22Rv1 (cell line): ENCODE results near the gene LDLRAD4.

Experiments
- ZFX ChIP-seq: fragments of 450-650 bp; IDR thresholded peaks from 2 replicates; pipeline ENCODE4 v1.6.1; 2017; ENCODE audit warnings: antibody characterized with exemption, borderline replicate concordance
- TF ChIP-seq, protein P1 (sequence below): fragments of 450-650 bp; IDR thresholded peaks from 2 replicates; pipeline ENCODE4 v1.5.1; 2017; ENCODE audit warnings: mild to moderate bottlenecking

DNA sequence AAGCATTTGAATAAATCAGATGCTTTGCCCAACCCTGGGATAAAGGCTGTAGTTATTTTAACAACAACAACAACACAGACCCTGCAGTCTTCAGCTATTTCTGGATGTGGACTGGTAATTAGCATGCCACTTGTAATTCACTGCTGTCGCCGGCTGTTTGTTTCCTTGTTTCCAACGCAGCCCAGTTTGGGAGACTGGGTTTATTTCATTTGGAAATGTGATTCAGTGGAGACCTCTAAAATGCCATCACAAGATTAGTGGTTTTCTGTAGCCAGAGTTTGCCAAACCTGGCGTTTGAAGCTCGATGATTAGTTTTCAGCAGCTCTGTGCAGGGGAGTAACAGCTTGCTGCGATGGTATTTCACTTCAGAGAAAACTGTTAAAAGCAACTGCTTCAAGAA is 83.5 kb downstream of the LDLRAD4 start:
- TF ChIP-seq, protein P1, sequence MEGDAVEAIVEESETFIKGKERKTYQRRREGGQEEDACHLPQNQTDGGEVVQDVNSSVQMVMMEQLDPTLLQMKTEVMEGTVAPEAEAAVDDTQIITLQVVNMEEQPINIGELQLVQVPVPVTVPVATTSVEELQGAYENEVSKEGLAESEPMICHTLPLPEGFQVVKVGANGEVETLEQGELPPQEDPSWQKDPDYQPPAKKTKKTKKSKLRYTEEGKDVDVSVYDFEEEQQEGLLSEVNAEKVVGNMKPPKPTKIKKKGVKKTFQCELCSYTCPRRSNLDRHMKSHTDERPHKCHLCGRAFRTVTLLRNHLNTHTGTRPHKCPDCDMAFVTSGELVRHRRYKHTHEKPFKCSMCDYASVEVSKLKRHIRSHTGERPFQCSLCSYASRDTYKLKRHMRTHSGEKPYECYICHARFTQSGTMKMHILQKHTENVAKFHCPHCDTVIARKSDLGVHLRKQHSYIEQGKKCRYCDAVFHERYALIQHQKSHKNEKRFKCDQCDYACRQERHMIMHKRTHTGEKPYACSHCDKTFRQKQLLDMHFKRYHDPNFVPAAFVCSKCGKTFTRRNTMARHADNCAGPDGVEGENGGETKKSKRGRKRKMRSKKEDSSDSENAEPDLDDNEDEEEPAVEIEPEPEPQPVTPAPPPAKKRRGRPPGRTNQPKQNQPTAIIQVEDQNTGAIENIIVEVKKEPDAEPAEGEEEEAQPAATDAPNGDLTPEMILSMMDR = no peak
- TF ChIP-seq ZFX = no peak
